ENCODE results near the gene PLEKHM1.
"Not testable (repeated sequence)": the region's sequence is repeated elsewhere in the genome, so short reads cannot be mapped to it uniquely, and the experiment has no call there.

The PLEKHM1 gene

GRCh38 chr17:45461524-45462327 lies 28.8 kb downstream of the PLEKHM1 start:
- not testable (repeated sequence) for DNase-seq (ENCODE audit: low read depth, low spot score)

- not testable (repeated sequence) for DNase-seq (ENCODE audit: low read depth, low spot score)
Observed at GRCh38 chr17:45460422-45460821, 30.1 kb downstream of the PLEKHM1 start.

GRCh38 chr17:45454341-45454740 lies 36.2 kb downstream of the PLEKHM1 start:
- DNase-seq (ENCODE audit: low read depth, low spot score): not testable (repeated sequence)

GRCh38 chr17:45453731-45454130 lies 36.8 kb downstream of the PLEKHM1 start:
- not testable (repeated sequence) for DNase-seq (ENCODE audit: low read depth, low spot score)

GRCh38 chr17:45453225-45453534 lies 37.3 kb downstream of the PLEKHM1 start:
- DNase-seq (ENCODE audit: low read depth, low spot score): not testable (repeated sequence)

GRCh38 chr17:45452329-45453224 lies 37.9 kb downstream of the PLEKHM1 start:
- not testable (repeated sequence) for DNase-seq (ENCODE audit: low read depth, low spot score)

- DNase-seq (ENCODE audit: low read depth, low spot score): not testable (repeated sequence)
Observed at GRCh38 chr17:45451660-45452059, 38.9 kb downstream of the PLEKHM1 start.

- DNase-seq (ENCODE audit: low read depth, low spot score): no peak
Observed at GRCh38 chr17:45451131-45451530, 39.4 kb downstream of the PLEKHM1 start.

GRCh38 chr17:45449708-45450329 lies 40.7 kb downstream of the PLEKHM1 start:
- not testable (repeated sequence) for DNase-seq (ENCODE audit: low read depth, low spot score)

- DNase-seq (ENCODE audit: low read depth, low spot score): not testable (repeated sequence)
Observed at GRCh38 chr17:45449260-45449659, 41.3 kb downstream of the PLEKHM1 start.

GRCh38 chr17:45448483-45448882 lies 42.0 kb downstream of the PLEKHM1 start:
- DNase-seq (ENCODE audit: low read depth, low spot score): not testable (repeated sequence)

- not testable (repeated sequence) for DNase-seq (ENCODE audit: low read depth, low spot score)
Observed at GRCh38 chr17:45448066-45448465, 42.5 kb downstream of the PLEKHM1 start.

GRCh38 chr17:45447650-45448049 lies 42.9 kb downstream of the PLEKHM1 start:
- not testable (repeated sequence) for DNase-seq (ENCODE audit: low read depth, low spot score)

- not testable (repeated sequence) for DNase-seq (ENCODE audit: low read depth, low spot score)
Observed at GRCh38 chr17:45446872-45447625, 43.5 kb downstream of the PLEKHM1 start.

GRCh38 chr17:45445901-45446743 lies 44.4 kb downstream of the PLEKHM1 start:
- DNase-seq (ENCODE audit: low read depth, low spot score): not testable (repeated sequence)

GRCh38 chr17:45444856-45445820 lies 45.4 kb downstream of the PLEKHM1 start:
- DNase-seq (ENCODE audit: low read depth, low spot score): not testable (repeated sequence)

GRCh38 chr17:45444301-45444700 lies 46.2 kb downstream of the PLEKHM1 start:
- DNase-seq (ENCODE audit: low read depth, low spot score): not testable (repeated sequence)

- not testable (repeated sequence) for DNase-seq (ENCODE audit: low read depth, low spot score)
Observed at GRCh38 chr17:45443371-45444260, 46.9 kb downstream of the PLEKHM1 start.

All from brain pericyte (primary cell).